ENCODE measurements around the gene DHCR24. TPM values are rescaled to one million over a fixed set of nuclear protein-coding genes. Genes with fewer than 3 reads are reported as not detected.
A peak's percentile ranks its signal among the peaks of the same experiment; 100 is the strongest.

The DHCR24 gene
- total RNA-seq, 1 experiment from 2014 or later = 45.6 TPM

DNA sequence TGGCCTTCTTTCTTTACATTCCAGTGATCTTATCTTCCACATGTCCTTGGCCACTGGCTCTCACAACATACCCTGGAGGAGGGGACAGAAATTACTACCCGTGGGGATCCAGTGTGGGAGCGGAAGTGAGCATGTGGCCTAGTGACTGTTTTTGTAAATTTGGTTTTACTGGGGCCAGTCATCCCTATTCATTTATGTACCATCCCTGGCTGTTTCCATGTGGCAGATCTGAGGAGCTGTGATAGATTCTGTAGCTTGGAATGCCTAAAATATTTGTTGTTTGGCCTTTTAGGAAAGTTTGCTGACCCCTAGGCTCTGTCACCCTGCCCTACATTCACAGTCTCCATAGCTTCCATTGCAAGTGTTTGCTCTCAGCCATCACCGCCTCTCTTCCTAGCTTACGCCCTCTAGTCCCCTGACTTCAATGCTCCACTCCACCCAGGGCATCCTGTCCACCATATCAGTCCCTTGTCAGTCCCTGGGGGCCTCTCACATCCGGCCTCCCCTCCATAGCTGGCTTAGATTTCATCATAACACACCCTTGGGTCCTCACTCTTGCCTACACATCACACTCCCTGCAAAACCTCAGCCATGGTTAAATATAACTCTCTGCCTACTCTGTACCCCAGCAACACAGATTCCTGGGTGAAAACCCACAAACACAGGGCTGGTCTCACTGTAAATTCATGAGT lies 25.8 kb downstream of the DHCR24 start:
- no peaks in the 10 kb centered on the region for H3K4me1 ChIP-seq
- DNase-seq = peak; percentile 17 to 18
- peaks cover 2% of the 10 kb centered on the region for H3K36me3 ChIP-seq
- H3K4me3 ChIP-seq = no peak overlapping the region
- no peak overlapping the region for H3K27ac ChIP-seq
- H3K9me3 ChIP-seq (replicated peaks) = no peaks in the 10 kb centered on the region
- no peaks in the 10 kb centered on the region for H3K27me3 ChIP-seq

DNA sequence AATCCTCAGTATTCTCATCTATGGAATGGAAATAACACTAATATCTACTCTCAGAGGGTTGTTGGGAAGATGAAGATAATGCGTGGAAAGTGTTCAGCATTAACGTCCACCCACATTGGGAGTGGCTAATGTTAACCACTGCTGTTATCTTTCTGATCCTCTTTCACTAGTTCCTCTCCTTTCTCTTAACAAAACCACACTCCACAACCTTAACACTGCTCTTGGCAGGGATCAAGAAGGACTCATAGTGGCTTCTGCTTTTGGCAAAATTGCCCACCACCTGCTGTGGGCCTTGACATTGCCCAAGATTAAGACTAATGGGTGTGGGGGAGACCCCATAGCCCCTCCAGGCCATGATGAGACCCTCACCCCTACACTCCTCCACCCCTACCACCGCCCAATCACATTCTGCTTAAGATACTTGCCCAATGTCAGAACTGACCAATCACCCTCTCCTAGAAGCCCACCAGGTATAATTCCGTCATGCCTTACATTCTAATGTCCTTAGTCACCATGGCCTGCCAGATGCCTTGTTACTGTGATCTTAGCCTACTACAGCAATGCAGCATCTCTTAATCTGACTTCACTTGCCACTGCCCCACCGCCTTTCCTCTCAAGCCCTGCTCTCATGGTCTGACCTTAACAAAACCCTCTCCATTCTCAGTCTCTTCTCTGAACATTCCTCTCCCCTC lies 27.1 kb downstream of the DHCR24 start:
- no peaks in the 10 kb centered on the region for H3K27me3 ChIP-seq
- no peaks in the 10 kb centered on the region for H3K4me1 ChIP-seq
- peaks cover 2% of the 10 kb centered on the region for H3K36me3 ChIP-seq
- no peak for DNase-seq
- H3K4me3 ChIP-seq = no peak overlapping the region
- H3K9me3 ChIP-seq (replicated peaks) = no peaks in the 10 kb centered on the region
- no peak overlapping the region for H3K27ac ChIP-seq

DNA sequence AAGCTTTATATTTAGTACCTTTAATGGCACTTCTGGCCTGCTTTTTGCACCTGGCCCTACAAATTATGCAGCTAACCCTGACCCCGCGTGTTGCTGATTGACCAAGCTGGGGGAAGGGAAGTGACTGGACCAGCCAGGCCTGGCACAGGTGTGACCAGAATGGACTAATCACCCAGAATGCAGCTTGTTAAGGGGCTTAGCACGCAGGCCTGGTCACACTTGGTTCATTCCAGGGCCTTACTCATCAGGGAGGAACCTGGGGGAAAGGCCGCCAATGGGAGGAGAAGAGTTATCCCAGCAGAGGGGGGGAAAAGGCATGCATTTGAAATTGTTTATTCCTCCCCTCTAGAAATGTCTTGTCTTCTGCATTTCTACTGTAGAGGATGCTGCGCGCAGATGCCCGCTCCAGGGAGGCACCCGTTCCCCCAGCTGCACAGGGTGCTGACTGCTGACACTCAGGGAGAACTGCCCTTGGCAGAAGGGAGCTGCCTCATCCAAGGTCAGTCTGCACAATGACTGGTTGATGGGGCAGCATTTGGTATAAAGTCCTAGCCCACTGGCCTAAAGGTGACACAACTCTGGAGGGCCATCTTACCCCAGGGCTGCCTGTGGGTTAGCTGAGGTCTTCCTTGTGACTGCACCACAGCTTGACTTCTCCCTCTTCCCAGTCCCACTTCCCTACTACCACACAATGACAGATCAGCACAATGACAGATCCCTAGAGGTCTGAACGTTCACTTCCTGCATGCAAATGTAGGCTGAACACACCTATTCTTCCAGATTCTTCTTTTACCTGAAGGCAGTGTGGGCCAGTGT lies 29.0 kb downstream of the DHCR24 start:
- DNase-seq = no peak
- H3K9me3 ChIP-seq (replicated peaks) = no peaks in the 10 kb centered on the region
- H3K36me3 ChIP-seq = peaks cover 2% of the 10 kb centered on the region
- no peak overlapping the region for H3K27ac ChIP-seq
- no peaks in the 10 kb centered on the region for H3K27me3 ChIP-seq
- H3K4me1 ChIP-seq = no peaks in the 10 kb centered on the region
- no peak overlapping the region for H3K4me3 ChIP-seq

DNA sequence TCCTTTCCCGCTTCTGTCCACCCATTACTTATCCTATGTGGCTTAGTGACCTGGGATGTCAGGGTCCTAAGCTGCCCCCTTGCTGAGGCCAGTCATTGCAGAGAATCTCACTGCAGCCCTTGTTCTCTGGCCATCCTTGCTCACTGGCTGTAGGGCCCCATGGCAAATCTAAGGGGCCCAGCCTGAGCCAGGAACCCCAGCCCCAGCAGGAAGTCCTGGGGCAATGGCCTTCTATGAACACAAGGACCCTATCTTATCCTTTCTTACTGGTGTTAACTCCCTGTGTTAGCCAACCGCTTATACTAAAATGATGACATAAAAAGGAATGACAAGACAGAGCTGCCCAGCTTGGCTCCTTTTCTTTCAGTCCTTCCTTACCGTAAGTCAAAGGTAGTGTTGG lies 29.9 kb downstream of the DHCR24 start:
- no peaks in the 10 kb centered on the region for H3K27me3 ChIP-seq
- peaks cover 2% of the 10 kb centered on the region for H3K36me3 ChIP-seq
- H3K27ac ChIP-seq = no peak overlapping the region
- DNase-seq = no peak
- H3K4me3 ChIP-seq = no peak overlapping the region
- H3K9me3 ChIP-seq (replicated peaks) = no peaks in the 10 kb centered on the region
- H3K4me1 ChIP-seq = no peaks in the 10 kb centered on the region

- no peak for DNase-seq
- H3K4me3 ChIP-seq = no peak overlapping the region
- no peaks in the 10 kb centered on the region for H3K27me3 ChIP-seq
- no peaks in the 10 kb centered on the region for H3K9me3 ChIP-seq (replicated peaks)
- no peak overlapping the region for H3K27ac ChIP-seq
- H3K4me1 ChIP-seq = no peaks in the 10 kb centered on the region
- peaks cover 2% of the 10 kb centered on the region for H3K36me3 ChIP-seq
Observed at GRCh38 chr1:54854381-54855020, 32.5 kb downstream of the DHCR24 start.

DNA sequence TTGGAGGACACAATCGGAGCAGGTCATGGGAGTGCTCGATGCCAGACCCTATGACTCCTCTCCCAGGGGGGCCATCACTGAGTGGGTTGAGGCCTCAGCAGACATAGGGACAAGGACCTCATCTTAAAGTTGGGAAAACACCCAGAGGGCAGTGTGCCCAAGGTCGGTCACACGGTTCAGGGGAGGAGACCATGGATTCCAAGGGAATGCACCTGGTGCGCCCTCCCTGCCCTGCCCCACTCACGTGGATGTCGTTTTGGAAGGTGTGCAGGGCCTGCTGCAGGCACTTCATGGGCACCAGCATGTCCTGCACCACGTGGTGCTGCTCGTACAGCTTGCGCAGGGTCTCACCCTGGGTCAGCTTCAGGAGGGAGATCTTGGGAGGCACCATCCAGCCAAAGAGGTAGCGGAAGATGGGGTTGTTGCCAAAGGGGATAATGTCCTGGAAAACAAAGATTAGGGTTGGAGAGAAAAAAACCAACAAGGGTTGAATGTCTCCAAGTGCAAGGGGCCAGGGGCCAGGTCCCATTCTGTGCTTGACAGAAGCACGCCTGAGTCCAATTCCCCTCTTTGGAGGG lies 33.1 kb downstream of the DHCR24 start:
- Histone ChIP-seq H3K9me3 (replicated peaks) (no peaks in the 10 kb centered on the region), H3K27ac (no peak overlapping the region), H3K27me3 (no peaks in the 10 kb centered on the region), H3K36me3 (no peaks in the 10 kb centered on the region; the same call in 1 of the 2 replicates), H3K4me1 (no peaks in the 10 kb centered on the region), H3K4me3 (no peak overlapping the region)
- DNase-seq = no peak

GRCh38 chr1:54853096-54853792 lies 33.8 kb downstream of the DHCR24 start:
- no peaks in the 10 kb centered on the region for H3K27me3 ChIP-seq
- no peaks in the 10 kb centered on the region for H3K9me3 ChIP-seq (replicated peaks)
- DNase-seq = no peak
- H3K4me3 ChIP-seq = no peak overlapping the region
- H3K27ac ChIP-seq = no peak overlapping the region
- no peaks in the 10 kb centered on the region; the same call in 1 of the 2 replicates for H3K36me3 ChIP-seq
- H3K4me1 ChIP-seq = no peaks in the 10 kb centered on the region

DNA sequence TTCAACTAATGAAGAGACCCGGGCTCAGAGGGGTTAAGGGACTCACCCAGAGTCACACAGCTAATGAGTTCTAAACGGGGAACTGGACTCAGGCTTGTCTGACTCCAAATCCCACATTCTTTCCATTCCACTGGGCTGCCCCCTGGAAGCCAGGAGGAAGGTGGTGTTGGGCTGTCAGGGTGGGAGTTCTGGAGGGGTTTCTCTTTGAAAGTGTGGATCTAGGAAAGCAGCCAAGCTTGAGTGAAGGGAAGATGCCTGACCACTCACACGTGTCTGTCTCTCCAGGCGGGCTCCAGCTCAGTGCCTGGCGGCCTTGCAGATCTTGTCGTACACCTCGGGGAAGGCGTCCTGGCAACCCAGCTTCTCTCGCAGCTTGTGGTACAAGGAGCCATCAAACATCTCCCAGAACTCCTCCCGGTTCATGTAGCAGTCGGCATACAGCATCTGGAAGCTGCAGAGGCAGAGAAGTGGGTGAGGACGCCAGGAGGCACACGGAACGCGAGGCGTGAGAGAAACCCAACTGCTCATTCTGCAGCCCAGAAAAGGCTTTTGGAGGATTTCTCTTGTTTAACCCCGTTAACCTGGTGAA lies 35.0 kb downstream of the DHCR24 start:
- no peak for DNase-seq
- no peaks in the 10 kb centered on the region for H3K4me1 ChIP-seq
- H3K27me3 ChIP-seq = no peaks in the 10 kb centered on the region
- no peak overlapping the region for H3K4me3 ChIP-seq
- no peaks in the 10 kb centered on the region for H3K36me3 ChIP-seq
- H3K27ac ChIP-seq = no peak overlapping the region
- H3K9me3 ChIP-seq (replicated peaks) = no peaks in the 10 kb centered on the region

DNA sequence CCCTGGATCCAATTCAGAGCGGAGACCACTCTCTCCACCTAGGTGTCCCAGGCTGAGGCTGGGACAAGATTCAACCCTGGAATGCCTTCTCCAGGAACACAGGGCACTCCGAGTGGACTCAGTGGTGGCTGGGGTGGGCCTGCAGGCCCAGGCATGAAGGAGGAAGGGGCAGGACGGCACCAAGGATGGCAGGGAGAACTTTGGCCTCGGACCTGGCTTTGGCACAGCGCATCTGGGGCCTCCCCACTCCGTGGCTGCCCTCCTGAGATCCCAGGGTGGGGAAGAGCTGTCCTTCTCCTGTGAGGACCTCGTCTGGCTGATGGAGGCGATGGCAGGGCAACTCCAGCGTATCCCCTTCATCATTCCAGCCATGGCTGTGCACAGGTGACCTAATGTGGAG lies 35.6 kb downstream of the DHCR24 start:
- Histone ChIP-seq H3K9me3 (replicated peaks) (no peaks in the 10 kb centered on the region), H3K36me3 (no peaks in the 10 kb centered on the region), H3K27ac (no peak overlapping the region), H3K4me3 (no peak overlapping the region), H3K4me1 (no peaks in the 10 kb centered on the region), H3K27me3 (no peaks in the 10 kb centered on the region)
- DNase-seq = no peak

GRCh38 chr1:54850737-54851136 lies 36.3 kb downstream of the DHCR24 start:
- Histone ChIP-seq H3K4me3 (no peak overlapping the region), H3K4me1 (no peaks in the 10 kb centered on the region), H3K9me3 (replicated peaks) (no peaks in the 10 kb centered on the region), H3K36me3 (no peaks in the 10 kb centered on the region), H3K27ac (no peak overlapping the region), H3K27me3 (no peaks in the 10 kb centered on the region)
- no peak for DNase-seq

- no peaks in the 10 kb centered on the region for H3K9me3 ChIP-seq (replicated peaks)
- no peak overlapping the region for H3K27ac ChIP-seq
- no peaks in the 10 kb centered on the region for H3K4me1 ChIP-seq
- no peak for DNase-seq
- H3K4me3 ChIP-seq = no peak overlapping the region
- H3K36me3 ChIP-seq = no peaks in the 10 kb centered on the region
- H3K27me3 ChIP-seq = no peaks in the 10 kb centered on the region
Observed at GRCh38 chr1:54850069-54850730, 36.8 kb downstream of the DHCR24 start.

DNA sequence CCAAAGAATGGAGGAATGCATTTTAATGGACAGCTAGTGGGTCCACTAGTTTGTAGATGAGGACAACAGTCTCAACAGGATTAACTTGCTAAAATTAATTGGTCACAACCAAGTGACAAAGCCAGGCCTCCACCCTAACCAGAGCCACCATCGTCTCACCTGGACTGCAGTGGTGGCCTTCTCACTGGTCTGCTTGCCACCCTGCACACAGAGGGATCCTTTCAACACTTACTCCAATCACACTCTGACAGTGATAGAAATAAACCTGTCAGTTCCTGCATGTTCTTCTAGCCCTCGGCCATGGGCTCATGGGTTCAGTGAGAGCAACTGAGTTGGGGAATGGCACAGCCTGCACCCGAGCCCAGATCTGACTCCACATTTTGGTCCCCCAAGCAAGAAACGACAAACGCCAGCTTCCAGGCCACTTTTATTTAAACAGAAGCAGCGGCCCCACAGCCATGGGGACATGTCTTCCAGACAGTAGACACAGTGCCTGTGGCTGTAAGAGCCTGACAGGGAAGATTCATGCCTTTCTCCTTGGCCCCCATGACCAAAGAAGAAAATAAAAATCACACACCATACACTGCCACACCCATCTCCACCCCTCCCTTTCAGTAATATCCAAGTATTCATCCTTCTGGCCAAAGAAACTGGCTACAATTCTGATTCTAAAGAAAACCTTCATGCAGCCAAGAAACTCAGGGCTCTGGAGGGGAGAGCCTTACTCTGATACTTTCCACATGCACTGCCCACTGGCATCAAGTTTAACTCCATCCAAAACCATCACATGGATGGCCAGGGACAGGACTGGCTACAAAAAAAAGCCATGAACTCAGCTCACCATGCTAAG lies 37.6 kb downstream of the DHCR24 start:
- Histone ChIP-seq H3K9me3 (replicated peaks) (no peaks in the 10 kb centered on the region), H3K4me1 (no peaks in the 10 kb centered on the region), H3K27me3 (no peaks in the 10 kb centered on the region), H3K4me3 (no peak overlapping the region), H3K27ac (no peak overlapping the region), H3K36me3 (no peaks in the 10 kb centered on the region)
- no peak for DNase-seq
